HepG2 (cell line): Measurements from ENCODE around the gene PHKG2. TPM values are rescaled to one million over a fixed set of nuclear protein-coding genes. Genes with fewer than 3 reads are reported as not detected.

Experiments
- ETV5 ChIP-seq: IDR thresholded peaks from 2 replicates; pipeline ENCODE4 v1.6.1; 2018; ENCODE audit warnings: missing biosample characterization, missing genetic modification reagents, inconsistent platforms, borderline replicate concordance
- HDAC1 ChIP-seq: sonication (generic); formaldehyde crosslinking; IDR thresholded peaks from 2 replicates; pipeline ENCODE4 v1.5.1; 2020; ENCODE audit warnings: mild to moderate bottlenecking, missing genetic modification reagents
- HNRNPH1 ChIP-seq: fragments of 200-400 bp; formaldehyde crosslinking; optimal IDR thresholded peaks from 2 replicates; pipeline ENCODE3; 2017; ENCODE audit warnings: mild to moderate bottlenecking, low read depth, low read length
- HOXA5 ChIP-seq: sonication (generic); formaldehyde crosslinking; IDR thresholded peaks from 2 replicates; pipeline ENCODE4 v1.4.0; 2020; ENCODE audit warnings: missing genetic modification reagents
- JUNB ChIP-seq: sonication (generic); formaldehyde crosslinking; IDR thresholded peaks from 2 replicates; pipeline ENCODE4 v1.8.0; 2022; ENCODE audit warnings: missing genetic modification reagents, mild to moderate bottlenecking, borderline replicate concordance
- MAX ChIP-seq: IDR thresholded peaks from 2 replicates; pipeline ENCODE4 v1.6.1; 2012; ENCODE audit warnings: inconsistent platforms
- RAD21 ChIP-seq: fragments of 450-650 bp; formaldehyde crosslinking; IDR thresholded peaks from 2 replicates; pipeline ENCODE4 v1.5.0; 2020; ENCODE audit warnings: mild to moderate bottlenecking
- RBFOX2 ChIP-seq: fragments of 200-400 bp; formaldehyde crosslinking; IDR thresholded peaks from 2 replicates; pipeline ENCODE4 v1.6.1; 2017; ENCODE audit warnings: low read depth, mild to moderate bottlenecking, low read length
- RFX1 ChIP-seq: fragments of 450-650 bp; IDR thresholded peaks from 2 replicates; pipeline ENCODE4 v1.6.1; 2017
- SMARCC2 ChIP-seq: fragments of 450-650 bp; IDR thresholded peaks from 2 replicates; pipeline ENCODE4 v1.6.1; 2017; ENCODE audit warnings: antibody characterized with exemption, mild to moderate bottlenecking
- SPEN ChIP-seq: sonication (generic); formaldehyde crosslinking; IDR thresholded peaks from 2 replicates; pipeline ENCODE4 v1.5.1; 2020; ENCODE audit warnings: low read depth, mild to moderate bottlenecking, missing genetic modification reagents
- THYN1 ChIP-seq: sonication (generic); formaldehyde crosslinking; IDR thresholded peaks from 2 replicates; pipeline ENCODE4 v1.8.1; 2023; ENCODE audit warnings: low read depth, mild to moderate bottlenecking, moderate library complexity, missing genetic modification reagents, borderline replicate concordance
- TOPORS ChIP-seq: sonication (generic); formaldehyde crosslinking; IDR thresholded peaks from 2 replicates; pipeline ENCODE4 v1.8.0; 2023; ENCODE audit warnings: mild to moderate bottlenecking, missing genetic modification reagents
- ZC3H13 ChIP-seq: sonication (generic); formaldehyde crosslinking; IDR thresholded peaks from 2 replicates; pipeline ENCODE4 v1.8.1; 2023; ENCODE audit warnings: mild to moderate bottlenecking, missing genetic modification reagents, moderate library complexity
- ZNF256 ChIP-seq: sonication (generic); formaldehyde crosslinking; conservative IDR thresholded peaks from 2 replicates; pipeline ENCODE4 v1.4.0; 2020; ENCODE audit warnings: missing genetic modification reagents
- ZNF549 ChIP-seq: sonication (generic); formaldehyde crosslinking; IDR thresholded peaks from 2 replicates; pipeline ENCODE4 v1.5.0; 2020; ENCODE audit warnings: missing genetic modification reagents
- ZNF687 ChIP-seq: sonication (generic); formaldehyde crosslinking; IDR thresholded peaks from 2 replicates; pipeline ENCODE4 v1.5.1; 2020; ENCODE audit warnings: mild to moderate bottlenecking, missing genetic modification reagents, moderate library complexity
- ZNF850 ChIP-seq: sonication (generic); formaldehyde crosslinking; conservative IDR thresholded peaks from 2 replicates; pipeline ENCODE4 v1.9.0; 2021; ENCODE audit warnings: mild to moderate bottlenecking, missing genetic modification reagents
- polyA plus RNA-seq, 8 experiments: library from polyadenylated mRNA; depleted of rRNA in 3 of 8; stranded (reverse) in 7 of 8; unstranded in 1 of 8; fragments of >200 nt; fragmentation: Illumina TruSeq in 4 of 8; extraction: Trizol in 4 of 8; gene quantifications; 2 replicates each; pipeline versions ENCODE4 v1.2.1 to v1.2.3, GENCODE V29; 2011 to 2016; ENCODE audit warnings: low read depth in 4 of 8, missing spikeins in 1 of 8, mixed read lengths in 1 of 8; ENCODE audit not compliant: insufficient read depth in 1 of 8
- total RNA-seq, 5 experiments: library from RNA; depleted of rRNA; stranded (reverse); fragments of >200 nt; fragmentation: Illumina TruSeq; extraction: Trizol; gene quantifications; 2 replicates each; pipeline ENCODE4 v1.2.3, GENCODE V29; 2016; ENCODE audit warnings: low read depth in 1 of 5
- TF ChIP-seq, protein P1 (sequence below): sonication (generic); formaldehyde crosslinking; IDR thresholded peaks from 2 replicates; pipeline ENCODE4; 2020; ENCODE audit warnings: missing genetic modification reagents, mild to moderate bottlenecking, borderline replicate concordance
- TF ChIP-seq, protein P2 (sequence below): IDR thresholded peaks from 2 replicates; pipeline ENCODE4 v1.6.1; 2016; ENCODE audit warnings: missing compliant biosample characterization, missing genetic modification reagents, borderline replicate concordance
- TF ChIP-seq, protein P3 (sequence below): sonication (generic); formaldehyde crosslinking; IDR thresholded peaks from 2 replicates; pipeline ENCODE4 v1.4.0; 2020; ENCODE audit warnings: missing genetic modification reagents

The PHKG2 gene
- total and polyA plus RNA-seq, 2 of the 13 experiments (the other 11 are each of a cell fraction or from before 2014, with no cell fraction given), result 37.4 to 42.1 TPM

- TF ChIP-seq ZNF256 (CRISPR knock-in tag) (peak; percentile 60; the same call in 1 of the 2 replicates), RBFOX2 (peak; percentile 77), ZNF687 (CRISPR knock-in tag) (peak; percentile 61), RAD21 (CRISPR knock-in tag) (peak; percentile 58), HDAC1 (CRISPR knock-in tag) (no peak), THYN1 (CRISPR knock-in tag) (no peak), HNRNPH1 (peak; percentile 16), MAX (peak; percentile 79), SMARCC2 (no peak), ZNF850 (CRISPR knock-in tag) (0 out of 2 replicates have a peak, but pooled peaks have one; percentile 33), ZNF549 (CRISPR knock-in tag) (no peak), SPEN (peak; percentile 77; the same call in 1 of the 2 replicates), ETV5 (peak; percentile 42; the same call in 1 of the 2 replicates), HOXA5 (CRISPR knock-in tag) (peak; percentile 42; the same call in 1 of the 2 replicates), TOPORS (CRISPR knock-in tag) (no peak), JUNB (CRISPR knock-in tag) (no peak), RFX1 (no peak), ZC3H13 (CRISPR knock-in tag) (peak; percentile 15; the same call in 1 of the 2 replicates)
- TF ChIP-seq, protein P1, sequence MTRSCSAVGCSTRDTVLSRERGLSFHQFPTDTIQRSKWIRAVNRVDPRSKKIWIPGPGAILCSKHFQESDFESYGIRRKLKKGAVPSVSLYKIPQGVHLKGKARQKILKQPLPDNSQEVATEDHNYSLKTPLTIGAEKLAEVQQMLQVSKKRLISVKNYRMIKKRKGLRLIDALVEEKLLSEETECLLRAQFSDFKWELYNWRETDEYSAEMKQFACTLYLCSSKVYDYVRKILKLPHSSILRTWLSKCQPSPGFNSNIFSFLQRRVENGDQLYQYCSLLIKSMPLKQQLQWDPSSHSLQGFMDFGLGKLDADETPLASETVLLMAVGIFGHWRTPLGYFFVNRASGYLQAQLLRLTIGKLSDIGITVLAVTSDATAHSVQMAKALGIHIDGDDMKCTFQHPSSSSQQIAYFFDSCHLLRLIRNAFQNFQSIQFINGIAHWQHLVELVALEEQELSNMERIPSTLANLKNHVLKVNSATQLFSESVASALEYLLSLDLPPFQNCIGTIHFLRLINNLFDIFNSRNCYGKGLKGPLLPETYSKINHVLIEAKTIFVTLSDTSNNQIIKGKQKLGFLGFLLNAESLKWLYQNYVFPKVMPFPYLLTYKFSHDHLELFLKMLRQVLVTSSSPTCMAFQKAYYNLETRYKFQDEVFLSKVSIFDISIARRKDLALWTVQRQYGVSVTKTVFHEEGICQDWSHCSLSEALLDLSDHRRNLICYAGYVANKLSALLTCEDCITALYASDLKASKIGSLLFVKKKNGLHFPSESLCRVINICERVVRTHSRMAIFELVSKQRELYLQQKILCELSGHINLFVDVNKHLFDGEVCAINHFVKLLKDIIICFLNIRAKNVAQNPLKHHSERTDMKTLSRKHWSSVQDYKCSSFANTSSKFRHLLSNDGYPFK (CRISPR knock-in tag), result no peak
- TF ChIP-seq, protein P2, sequence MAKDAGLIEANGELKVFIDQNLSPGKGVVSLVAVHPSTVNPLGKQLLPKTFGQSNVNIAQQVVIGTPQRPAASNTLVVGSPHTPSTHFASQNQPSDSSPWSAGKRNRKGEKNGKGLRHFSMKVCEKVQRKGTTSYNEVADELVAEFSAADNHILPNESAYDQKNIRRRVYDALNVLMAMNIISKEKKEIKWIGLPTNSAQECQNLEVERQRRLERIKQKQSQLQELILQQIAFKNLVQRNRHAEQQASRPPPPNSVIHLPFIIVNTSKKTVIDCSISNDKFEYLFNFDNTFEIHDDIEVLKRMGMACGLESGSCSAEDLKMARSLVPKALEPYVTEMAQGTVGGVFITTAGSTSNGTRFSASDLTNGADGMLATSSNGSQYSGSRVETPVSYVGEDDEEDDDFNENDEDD, result peak; percentile 59; the same call in 1 of the 2 replicates
- TF ChIP-seq, protein P3, sequence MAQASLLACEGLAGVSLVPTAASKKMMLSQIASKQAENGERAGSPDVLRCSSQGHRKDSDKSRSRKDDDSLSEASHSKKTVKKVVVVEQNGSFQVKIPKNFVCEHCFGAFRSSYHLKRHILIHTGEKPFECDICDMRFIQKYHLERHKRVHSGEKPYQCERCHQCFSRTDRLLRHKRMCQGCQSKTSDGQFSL (CRISPR knock-in tag), result peak; percentile 91
These were observed 38.1 kb downstream of the PHKG2 start (continued) for GRCh38 chr16:30786115-30786935.
